Activated T-cell treated with anti-CD3 and anti-CD28 coated beads for 24 hours (primary cell): ENCODE measurements around the gene ZNF337.
"Not testable (repeated sequence)": the region's sequence is repeated elsewhere in the genome, so short reads cannot be mapped to it uniquely, and the experiment has no call there.

Experiments used
- DNase-seq: peaks from one replicate; pipeline ENCODE4 v3.0.0-alpha.2; 2020; ENCODE audit warnings: low read depth

Gene ZNF337

DNA sequence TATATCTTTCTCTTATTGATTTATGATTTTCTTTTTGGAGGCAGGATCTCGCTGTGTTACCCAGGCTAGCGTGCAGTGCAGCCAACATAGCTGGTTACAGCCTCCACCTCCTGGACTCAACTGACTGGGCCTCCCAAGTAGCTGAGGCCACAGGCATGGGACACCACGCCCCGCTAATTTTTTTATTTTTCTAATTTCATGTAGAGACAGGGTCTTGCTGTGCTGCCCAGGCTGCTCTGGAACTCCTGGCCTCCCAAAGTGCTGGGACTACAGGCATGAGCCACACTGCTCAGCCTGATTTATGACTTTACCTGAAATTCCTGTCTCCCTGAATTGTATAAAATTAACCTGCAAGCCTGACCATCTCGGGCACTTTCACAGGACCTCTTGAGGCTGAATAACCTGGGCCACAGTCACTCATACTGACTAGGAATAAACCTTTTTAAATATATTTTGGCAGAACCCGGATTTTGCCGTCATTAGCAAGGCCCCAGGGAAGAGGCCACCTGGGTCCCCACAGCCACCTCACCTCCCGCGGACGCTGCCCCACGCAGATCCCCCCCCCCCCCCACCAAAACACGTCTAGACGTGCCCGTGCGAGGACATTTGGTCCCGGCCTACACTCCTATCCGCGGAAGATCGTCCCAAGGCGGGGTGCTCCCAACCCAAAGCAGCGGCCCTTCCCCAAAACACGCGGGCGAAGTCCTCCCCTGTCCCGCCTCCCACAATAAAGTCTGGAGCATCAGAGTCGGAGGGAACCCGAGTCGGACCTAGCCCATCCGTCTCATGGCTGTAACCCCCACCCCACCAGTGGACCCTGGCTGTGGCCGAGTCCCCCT lies 902 bp downstream of the ZNF337 start:
- DNase-seq = no peak

DNA sequence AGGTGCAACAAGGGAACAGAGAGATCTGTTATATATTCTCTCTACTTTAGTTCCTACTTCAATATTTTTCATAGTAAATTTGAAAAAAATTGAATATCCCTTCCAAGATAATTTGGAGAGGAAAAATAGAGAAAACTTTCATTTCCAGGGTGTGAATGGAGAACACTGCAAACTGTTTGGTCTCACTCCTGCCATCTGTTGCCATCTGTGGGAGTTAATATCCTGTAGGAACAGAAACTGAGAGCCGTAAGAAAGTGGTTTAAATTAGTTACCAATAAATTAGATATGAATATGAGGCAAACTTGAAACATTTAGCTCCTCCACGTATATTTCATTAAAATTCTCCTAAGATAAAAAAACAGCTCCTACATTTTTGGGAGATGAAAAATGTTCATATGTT lies 4.2 kb downstream of the ZNF337 start:
- no peak for DNase-seq

DNA sequence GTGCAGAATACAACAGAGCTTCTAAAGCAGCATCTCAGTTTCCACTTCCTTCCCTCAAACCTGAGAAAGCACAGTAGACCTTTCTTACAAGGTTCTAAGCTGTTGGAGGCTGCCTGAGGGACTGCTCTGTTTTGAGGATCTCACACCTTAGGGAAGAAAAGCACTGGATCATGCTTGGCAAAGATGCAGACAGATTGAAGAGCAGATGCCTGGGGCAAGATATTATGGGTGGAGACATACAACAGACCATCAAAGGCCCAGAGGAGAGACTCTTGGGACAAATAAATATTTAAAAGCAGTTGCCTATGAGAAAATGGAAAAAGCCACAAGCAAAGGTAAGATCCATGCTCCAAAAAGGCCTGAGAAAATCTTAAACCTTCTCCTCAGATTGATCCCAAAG lies 6.2 kb downstream of the ZNF337 start:
- DNase-seq = no peak

DNA sequence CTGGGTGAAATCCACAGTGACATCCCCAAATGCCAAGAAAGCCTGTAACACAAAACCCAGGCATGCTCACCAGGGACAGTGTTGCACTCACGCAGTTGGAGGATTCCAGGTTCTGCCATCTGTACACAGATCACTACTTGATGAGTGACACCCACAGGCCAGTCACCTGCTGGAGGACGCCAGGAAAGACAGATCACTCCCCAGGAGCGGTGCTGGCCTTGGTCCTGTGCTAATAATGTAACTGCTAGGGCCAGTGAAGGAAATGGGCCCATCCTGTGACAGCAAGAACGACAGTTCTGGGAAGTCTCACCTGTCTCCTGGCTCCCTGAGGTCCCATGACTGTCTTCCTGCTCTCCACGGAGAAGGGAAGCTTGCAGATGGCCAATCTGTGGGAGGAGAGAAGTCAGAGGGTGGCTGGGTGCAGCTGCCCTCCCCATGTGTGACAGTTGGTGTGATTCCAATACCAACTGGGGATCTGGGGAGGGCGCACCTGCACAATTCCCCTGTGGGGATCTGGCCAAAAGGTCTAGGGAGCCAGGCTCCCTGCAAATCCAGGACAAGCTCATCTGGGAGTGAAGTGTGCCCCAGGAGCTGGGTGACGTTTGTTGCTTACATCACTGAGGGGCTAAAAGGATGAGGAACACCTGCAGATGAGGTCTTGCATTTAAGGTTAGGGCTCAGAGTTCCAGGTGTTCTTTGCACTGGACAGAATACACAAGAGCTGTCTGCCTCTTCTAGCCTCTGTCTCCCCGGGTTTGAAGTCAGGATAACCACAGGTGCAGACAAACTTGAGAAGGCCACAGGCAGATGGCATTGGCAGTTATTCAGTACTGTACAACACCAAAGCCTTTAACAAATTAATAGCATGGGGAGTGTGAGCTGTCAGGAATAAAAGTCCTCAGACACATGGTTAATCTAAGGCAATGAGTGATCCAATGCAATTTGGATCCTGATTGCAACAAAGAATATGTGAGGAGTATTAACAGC lies 10.3 kb downstream of the ZNF337 start:
- DNase-seq = no peak

DNA sequence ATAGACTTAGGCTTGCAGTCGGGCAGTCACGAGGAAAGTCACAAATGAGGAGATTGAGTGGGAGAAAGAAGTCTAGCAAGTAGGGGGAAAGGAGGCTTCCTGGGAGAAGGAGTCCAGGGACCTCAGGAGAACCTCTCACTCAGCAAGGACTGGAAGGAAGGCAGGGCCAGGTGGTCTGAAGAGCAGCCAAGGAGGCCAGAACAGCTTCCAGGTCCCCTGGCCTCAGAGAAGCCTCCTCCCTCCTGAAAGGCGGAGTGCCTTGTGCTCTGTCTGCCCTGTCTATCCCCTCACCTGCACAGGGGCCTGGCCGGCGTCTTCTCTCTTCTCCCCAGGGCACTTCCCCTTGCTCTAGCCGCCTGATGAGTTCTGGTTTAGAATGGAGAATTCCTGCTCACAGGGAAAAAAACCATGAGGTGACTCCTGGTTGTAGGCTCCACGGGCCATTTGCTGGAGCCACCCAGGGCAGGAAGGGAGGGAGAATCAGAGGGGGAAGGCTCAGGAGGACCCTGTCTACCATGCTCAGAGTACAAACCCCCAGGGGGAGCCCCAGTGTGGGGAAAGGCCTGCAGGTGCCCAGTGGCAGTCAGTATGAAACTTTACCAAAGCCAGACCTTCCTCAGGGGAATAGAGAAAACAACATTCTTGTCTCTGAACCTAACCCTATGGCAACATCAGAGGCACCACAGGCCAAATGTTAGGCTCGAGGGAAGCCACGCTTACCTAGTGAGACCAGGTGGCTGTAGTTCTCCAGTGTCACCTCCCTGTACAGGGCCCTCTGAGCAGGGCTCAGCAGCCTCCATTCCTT lies 11.2 kb downstream of the ZNF337 start:
- no peak for DNase-seq

DNA sequence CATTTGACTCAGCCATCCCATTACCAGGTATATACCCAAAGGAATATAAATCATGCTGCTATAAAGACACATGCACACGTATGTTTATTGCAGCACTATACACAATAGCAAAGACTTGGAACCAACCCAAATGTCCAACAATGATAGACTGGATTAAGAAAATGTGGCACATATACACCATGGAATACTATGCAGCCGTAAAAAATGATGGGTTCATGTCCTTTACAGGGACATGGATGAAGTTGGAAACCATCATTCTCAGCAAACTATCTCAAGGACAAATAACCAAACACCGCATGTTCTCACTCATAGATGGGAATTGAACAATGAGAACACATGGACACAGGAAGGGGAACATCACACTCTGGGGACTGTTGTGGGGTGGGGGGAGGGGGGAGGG lies 12.8 kb downstream of the ZNF337 start:
- DNase-seq = not testable (repeated sequence)

DNA sequence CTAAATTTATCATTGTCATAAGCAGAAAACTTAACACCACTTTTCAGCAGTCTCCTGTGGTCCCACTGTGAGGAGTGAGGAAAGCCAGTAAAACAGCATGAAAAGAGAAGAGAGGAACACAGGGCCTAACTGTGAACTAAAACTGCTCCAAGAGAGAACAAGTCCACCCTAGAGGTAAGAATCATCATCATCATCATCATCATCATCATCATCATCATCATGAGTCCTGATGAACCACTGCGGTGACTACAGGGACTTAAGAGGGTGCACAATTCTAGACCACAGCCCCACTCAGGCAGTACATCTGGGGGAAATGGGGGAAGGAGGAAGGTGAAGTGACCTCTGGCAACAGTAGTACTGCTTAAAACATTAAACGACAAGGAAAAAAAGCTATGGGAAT lies 13.6 kb downstream of the ZNF337 start:
- no peak for DNase-seq

DNA sequence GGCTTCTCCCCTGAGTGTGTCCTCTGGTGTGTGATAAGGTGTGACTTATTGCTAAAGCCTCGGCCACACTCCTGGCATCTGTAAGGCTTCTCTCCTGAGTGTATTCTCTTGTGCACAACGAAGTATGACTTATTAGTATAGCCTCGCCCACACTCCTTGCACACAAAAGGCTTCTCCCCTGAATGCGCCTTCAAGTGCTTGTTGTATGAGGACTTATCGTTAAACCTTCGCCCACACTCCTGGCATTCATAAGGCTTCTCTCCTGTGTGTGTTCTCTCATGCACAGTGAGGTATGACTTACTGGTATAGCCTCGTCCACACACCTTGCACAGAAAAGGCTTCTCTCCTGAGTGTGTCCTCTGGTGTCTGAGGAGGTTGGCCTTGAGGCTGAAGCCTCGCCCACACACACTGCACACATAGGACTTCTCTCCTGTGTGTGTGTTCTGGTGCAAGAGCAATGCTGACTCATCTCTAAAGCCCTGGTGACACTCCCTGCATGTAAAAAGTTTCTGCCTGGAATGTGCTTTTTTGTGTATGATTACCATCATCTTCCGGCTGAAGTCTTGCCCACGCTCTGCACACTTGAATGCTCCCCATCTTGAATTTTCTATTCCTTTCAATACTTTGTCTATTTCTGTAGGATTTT lies 20.4 kb downstream of the ZNF337 start:
- no peak for DNase-seq

DNA sequence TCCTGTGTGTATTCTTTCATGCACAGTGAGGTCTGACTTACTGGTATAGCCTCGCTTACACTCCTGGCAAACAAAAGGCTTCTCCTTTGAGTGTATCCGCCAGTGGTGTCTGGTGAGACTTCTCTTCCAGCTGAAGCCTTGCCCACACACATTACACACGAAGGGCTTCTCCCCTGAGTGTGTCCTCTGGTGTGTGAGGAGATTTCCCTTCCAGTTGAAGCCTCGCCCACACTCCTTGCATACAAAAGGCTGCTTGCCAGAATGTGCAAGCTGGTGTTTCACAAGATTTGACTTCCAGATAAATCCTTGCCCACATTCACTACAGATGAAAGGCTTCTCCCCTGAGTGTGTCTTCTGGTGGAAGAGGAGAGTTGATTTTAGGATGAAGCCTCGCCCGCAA lies 21.5 kb downstream of the ZNF337 start:
- no peak for DNase-seq

DNA sequence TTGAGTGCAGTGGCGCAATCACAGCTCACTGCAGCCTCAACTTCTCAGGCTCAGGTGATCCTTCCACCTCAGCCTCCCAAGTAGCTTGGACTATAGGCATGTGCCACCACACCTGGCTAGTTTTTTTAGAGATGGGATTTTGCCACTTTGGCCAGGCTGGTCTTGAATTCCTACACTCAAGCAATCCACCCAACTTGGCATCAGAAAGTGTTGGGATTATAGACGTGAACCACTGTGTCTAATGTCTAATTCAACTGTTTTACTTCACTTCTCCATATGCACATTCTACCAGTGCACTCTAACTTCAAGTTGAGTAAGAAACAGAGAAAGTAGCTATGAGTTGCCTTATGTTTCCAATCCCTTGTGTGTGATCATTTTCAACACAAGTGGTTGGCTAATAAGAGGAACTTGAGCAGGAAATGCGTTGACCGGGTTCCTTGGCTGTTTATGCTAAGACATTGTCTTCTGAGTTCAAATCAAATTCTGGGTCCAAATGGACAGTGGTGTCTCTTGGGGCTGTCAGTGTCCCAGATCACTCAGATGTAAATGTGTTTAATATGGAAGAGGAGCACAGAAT lies 23.9 kb downstream of the ZNF337 start:
- no peak for DNase-seq

DNA sequence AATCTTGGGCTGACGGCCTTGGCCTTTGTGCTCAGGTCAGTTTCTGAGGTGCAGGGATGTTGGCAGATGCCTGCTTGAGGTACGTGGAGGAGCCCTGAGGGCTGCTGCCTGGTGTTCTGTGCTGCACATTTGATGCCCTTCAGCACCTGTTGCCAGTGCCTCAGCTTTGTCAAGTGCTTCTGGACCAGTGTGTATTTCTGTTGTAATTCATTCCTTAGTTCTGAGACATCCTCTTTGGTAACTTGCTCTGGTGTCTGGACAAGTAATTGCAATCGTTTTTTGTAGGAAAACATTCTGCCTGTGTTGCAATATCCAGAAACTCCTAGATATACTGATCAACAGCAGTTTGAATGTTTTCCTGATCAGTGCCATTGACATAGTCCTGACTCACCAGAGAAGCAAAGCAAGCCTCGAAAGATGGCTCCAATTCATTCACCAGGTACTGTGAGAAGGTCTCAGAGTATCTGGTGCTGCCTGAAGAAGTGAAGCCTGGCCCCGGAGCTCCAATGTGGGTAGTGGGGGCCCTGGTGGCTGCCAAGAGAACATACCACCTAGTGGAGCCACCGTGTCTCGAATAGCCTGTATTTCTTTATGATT lies 26.7 kb downstream of the ZNF337 start:
- no peak for DNase-seq

DNA sequence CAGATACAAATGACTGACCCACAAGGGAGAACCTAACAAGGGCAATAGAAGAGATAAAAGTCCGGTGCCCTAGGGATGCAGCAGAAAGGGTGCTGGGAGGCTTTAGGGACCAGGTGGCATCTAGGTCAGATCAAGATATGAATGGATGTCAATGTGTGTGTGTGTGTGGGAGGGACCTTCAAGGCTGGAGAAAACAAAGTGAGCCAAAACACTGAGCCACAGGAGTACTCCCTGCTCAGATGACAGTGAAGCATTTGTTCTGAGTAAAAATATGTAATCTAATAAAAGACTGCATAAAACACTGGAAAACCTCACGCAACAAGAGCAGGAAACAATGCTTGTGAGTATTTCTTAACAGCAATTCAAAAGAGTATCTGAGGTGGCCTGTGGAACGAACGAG lies 28.2 kb downstream of the ZNF337 start:
- no peak for DNase-seq

DNA sequence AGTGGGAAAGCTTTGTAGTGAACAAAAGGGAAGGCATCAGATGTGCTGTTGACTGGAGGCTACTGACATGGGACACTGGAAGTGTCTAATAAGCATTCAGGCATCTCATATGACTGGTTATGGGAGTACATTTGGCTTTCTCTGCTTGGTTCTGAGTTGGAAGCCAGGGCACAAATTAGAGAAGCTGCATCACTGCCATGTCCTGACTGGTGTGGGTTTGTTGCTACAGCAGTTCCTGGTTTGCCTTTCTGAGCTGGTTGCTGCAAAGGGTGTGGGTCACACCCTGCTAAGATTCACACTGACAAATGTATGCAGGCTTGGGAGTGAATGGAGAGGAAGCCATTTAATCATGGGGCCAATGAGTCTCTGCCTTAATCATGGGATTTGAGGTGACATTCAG lies 36.7 kb downstream of the ZNF337 start:
- DNase-seq = no peak

DNA sequence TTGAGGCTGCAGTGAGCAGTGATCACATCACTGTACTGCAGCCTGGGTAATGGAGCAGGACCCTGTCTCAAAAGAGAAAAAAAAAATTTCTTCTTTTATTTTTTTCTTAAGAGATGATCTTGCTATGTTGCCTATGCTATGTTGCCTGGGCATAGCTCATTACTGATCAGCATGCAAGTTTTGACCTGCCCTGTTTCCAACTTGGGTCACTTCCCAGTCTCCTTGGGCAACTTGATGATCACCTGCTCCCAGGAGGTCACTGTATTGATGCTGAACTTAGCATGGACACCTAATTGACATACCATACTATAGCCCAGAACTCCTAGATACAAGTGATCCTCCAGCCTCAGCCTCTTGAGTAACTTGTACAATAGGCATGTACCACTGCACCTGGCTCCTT lies 42.2 kb downstream of the ZNF337 start:
- no peak for DNase-seq

DNA sequence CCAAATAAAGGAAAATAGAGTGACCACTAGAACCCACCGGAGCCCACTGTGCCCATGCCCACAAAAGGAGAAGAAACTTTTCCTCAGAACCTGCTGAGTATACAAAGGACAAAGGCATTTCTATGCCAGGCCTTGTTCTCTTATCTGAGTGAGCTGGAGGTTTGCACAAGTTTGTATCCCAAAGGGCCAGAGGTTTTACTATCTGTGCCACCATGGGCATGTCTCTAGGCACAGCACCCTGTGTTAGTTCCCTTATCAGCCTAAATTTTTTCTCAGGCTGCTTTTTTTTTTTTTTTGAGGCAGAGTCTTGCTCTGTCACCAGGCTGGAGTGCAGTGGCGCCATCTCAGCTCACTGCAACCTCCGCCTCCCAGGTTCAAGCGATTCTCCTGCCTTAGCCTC lies 43.8 kb downstream of the ZNF337 start:
- not testable (repeated sequence) for DNase-seq

DNA sequence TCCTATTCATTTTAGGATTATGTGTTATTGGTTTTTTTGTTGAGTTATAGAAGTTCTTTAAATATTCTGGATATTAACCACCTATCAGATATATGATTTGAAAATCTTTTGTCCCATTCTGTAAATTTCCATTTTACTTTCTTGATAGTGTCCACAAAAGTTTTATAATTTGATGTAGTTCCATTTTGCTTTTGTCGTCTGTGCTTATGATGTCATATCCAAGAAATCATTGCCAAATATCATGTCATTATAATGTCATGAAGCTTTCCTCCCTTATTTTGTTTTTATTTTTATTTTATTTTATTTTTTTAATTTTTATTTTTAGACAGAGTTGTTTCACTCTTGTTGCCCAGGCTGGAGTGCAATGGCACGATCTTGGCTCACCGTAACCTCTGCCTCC lies 51.8 kb downstream of the ZNF337 start:
- DNase-seq = no peak

DNA sequence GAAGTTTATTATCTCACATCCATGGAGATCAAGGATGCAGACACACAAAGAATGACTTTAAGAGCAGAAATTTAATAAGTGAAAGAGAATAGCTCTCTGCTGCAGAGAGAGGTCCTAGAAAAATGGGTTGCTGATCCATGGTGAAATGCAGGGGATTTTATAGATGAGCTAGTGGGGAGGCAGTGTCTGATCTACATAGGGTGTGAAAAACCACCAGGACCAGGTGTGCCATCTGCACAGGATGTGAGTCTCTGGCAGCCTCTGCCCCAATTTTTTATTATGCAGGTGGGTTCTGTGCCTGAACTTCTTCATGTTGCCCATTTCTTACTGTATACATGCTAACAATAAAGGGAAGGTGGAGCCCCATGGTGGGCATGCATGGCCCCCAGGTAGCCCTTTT lies 52.9 kb downstream of the ZNF337 start:
- DNase-seq = no peak

DNA sequence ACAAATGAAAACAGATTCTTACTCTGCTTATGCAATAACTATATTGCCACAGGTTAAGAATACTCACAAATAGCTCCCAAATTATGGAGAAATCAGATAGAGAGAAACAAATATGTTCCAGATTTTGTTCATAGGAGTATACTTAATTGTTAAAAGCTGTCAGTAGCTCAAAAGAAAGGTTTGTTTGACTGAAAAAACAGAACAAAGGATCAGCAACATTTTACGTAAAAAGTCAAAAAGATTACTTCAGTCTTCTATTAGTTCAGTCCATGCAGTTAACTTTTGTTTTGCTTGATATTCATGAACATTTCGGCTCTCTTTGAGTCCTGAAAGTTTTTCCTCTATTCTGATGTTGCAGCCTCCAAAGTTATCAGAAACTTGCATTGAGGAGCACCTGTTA lies 59.4 kb downstream of the ZNF337 start:
- no peak for DNase-seq

DNA sequence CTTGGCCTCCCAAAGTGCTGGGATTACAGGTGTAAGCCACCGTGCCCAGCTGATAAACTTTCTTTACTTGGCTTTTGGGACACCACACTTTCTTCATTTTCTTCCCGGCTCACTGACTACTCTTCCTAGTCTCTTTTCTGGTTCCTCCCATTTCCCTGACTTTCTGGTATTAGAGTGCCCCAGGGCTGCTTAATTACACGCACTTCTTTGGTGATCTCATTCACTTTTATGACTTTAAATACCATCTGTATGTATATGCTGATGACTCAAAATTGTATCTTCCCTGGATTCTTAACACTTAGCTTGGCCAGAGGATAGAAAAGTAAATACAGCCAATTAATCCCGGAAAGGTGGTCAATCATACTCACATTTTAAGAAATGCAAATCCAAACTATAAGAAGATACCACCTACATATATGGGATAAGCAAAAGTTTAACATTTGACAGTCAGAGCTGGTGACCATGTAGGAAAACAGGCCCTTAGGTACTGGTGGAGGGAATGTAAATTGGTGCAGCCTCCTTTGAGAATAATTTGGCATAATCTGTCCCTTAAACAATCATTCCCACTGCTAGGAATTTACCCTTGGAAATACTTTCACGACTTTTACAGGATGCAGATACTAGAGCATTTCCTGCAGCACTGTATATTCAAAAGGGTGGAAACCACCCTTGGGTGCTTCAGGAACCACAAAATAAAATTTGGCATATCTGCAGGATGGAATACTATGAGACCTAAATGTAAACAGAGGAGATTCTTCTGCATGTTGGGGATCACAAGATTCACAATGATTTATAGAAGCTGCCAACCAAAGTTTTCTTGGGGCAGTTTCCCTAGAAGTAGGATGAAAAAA lies 63.5 kb downstream of the ZNF337 start:
- DNase-seq = no peak

DNA sequence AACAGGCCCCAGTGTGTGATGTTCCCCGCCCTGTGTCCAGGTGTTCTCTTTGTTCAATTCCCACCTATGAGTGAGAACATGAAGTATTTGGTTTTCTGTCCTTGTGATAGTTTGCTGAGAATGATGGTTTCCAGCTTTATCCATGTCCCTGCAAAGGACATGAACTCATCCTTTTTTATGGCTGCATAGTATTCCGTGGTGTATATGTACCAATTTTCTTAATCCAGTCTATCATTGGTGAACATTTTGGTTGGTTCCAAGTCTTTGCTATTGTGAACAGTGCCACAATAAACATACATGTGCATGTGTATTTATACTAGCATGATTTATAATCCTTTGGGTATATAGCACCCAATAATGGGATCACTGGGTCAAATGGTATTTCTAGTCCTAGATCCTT lies 66.0 kb downstream of the ZNF337 start:
- not testable (repeated sequence) for DNase-seq
